GM03348 (cell line): Measurements from ENCODE around the gene GCA.

ENCODE experiments used
- DNase-seq: peaks from one replicate; pipeline ENCODE4 v3.0.0; 2012; ENCODE audit warnings: low spot score

GCA gene

DNA sequence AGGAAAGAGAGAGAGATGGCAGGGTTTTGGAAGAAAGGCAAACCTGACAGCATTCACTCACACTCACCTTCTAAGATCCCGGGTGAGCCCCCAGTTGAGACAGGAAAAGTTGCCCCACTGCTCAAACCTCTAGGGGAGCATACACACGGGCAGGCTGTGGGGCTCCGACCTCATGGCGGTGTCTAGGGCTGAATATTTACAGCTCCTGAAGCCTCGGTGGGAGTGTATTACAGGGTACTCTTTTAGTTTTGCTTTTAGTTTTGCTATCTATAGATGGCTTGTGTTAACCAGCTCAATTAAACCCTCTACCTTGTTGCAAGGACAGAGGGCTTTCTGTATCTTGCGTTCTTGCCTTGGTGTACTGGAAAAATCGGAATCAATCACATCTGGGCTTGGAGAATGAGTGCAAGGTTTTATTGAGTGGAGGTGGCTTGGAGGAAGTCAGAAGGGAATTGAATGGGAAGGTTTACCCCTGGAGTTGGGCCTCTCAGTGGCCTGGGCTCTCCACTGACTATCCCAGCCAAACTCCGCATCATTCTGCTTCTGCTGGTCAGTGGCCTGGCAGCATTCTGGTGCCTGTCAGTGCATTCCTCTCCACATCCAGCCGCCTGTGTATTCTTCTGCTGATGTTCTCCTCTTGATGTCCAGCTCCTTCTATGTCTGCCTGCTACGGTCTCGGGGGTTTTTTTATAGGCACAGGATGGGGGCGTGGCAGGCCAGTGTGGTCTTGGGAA, 15.3 kb upstream of the GCA start:
- DNase-seq: no peak

DNA sequence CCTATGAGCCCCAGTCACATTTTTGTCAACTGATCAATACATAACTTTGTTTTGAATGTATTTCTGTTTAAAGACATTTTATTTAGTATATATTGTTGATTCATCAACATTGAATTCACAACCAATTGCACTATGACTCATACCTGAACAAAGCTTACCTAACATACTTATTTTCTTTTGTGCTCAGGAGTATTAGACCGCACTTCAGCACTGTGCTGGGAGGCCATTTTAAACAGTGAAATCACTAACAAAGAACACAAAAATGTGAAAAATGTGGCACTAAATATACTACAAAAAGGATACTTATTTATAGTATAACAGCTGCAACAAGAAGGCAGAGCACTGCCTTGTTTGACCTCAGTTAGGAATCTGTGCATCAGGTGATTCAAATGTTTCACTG, 13.1 kb upstream of the GCA start:
- DNase-seq: no peak

DNA sequence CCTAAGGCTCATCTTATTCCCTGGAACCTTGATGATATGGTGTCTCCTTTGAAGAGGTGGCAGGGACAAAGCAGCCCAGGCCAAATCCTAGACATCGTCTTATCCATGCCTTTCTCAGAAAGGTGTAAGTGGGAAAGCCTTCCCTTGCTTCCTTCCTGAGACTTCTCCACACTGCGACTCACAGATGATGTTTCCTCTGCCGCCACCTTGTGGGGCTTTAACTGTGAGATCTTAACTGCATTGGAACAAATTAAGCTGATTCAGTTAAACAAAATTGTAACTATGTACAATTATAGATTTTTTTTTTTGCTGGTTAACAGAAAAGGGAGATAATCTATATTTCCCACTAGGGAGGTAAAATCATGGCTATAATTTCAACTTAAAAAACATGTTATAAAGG, 10.0 kb upstream of the GCA start:
- DNase-seq: peak; percentile 30

DNA sequence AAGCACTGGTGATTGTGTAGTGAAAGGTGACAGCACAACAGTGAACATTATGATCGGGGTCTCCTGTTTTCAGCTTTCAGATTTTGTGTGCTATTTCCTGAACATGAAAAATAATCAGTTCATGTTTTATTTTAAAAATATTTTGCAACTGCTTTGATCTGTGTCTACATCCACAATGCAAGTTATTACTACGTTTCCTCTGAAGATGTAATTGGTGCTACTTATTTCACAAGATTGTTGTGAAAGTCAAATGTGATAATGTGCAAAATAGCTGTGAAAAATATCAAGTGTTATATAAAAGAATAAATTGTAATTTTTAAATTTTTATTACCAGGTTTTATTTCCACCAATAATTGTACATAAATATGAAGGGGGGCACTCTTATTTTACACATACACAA, 6.1 kb upstream of the GCA start:
- DNase-seq: no peak

DNA sequence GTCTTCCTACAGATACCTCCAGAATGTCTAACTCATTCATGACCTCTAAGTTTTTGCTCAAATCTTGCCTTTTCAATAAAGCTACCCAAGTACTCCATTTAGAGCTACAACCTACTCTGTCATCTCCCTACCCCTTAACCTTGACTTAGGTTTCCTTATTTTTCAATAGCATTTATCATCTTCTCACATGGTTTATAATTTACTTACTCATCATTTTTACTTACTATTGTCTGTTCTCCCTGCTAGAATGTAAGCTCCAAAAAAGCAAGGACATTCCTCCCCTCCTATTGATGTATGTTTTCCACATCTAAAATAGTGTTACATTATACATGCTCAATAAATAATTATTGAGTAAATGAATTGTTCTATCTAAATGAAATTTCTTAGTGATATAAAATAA, 3.1 kb upstream of the GCA start:
- DNase-seq: no peak

DNA sequence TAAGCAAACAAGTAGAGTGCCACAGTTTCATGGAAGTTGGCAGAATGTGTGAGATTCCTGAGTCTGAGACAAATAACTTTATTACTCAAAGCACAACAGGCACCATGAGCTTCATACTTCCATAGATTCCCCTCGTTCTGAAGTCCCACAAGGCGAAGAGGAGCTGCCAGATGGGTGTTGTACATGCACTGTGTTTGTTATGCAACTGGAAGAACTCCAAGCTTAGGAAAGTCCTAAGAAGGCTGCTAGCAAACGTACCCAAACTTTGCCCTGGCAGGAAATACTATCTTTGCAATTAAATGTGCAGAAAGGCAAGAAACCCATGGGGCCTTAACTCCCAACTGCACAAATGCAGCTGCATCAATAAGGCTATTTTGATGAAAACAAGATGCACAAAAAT, 1.6 kb upstream of the GCA start:
- DNase-seq: no peak

DNA sequence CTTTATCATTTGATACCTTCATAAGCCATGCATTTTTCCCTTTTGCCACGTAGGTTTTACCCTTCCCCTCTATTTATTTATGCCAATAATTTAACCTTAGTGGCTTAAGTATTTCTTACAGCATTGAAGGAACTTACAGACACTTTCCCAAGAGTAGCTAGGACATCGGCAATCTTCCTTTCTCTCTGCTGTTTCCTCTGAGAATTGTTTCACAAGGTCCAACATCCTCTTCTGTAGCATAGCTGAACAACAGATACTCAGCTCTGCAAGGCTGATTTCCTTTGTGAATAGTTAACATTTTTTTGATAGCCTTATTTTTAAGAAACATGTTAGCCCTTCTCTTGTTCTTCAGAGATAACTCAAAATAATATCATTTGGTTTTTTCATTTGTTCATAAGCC, 1.1 kb upstream of the GCA start:
- DNase-seq: no peak

DNA sequence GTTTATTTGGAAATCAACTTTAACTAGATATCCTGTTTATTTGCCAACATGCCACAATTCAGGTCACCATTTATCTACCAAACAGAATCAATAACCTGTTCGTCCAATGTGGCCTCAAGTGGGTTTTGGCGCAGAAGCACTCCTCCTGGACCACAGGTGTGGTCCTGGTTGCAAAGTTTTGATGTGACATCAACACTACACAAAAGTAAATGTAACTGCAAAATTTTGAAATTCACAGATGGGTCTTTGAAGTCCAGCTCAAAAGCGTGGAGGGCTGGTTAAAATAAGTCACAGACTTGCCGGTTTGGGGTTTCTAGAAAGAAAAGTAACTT, 474 bp upstream of the GCA start:
- DNase-seq: no peak

DNA sequence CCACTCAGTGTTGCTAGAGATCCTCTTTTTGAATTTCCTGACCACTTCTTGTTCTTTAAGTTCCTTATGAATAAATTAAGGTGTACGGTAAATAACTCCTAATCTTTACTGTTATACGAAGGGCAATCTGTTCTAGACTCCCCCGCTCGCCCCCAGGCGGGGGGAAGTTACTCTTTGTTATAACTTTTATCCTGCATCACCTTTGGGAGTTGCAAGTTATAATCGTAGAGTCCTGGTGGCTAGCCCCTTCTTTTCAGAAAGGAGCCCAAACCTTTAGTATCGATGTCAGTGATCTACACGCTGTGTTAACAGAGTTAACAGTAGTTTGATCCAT, 652 bp downstream of the GCA start:
- DNase-seq: no peak

DNA sequence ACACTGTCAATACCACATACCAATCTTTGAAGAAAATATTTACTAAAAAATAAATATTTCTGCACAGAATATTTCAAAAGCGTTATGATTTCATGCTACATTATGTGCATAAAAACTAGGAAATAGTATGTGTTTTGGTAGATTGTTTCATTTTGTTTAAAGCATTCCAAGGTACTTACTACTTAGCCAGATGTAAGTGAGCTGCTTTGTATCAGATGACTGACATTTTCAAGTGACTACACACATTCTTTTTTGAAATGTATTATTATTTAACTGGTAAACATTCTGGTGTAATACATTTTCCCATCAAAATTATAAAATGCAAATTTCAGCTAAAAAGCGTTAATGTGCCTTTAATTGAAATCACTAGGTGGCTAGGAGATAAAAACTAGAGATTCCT, 21.5 kb downstream of the GCA start:
- DNase-seq: no peak

DNA sequence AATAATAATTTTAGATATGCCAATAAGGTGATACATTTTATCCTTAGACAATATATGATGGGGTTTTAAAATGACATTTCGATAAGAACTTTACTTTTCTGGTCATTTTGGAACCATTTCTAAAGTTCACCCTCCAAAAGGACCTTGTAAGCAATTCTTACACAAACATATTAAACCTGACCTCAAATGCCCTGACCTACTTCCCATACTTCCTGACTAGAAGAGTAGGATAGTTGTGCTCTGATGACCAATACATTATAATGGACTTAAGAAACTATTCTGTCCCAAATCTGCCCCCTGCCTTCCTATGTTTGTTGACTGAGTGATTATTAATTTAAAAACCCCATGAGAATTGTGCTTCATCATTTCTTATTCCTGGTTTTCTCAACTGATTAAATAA, 24.6 kb downstream of the GCA start:
- no peak for DNase-seq

DNA sequence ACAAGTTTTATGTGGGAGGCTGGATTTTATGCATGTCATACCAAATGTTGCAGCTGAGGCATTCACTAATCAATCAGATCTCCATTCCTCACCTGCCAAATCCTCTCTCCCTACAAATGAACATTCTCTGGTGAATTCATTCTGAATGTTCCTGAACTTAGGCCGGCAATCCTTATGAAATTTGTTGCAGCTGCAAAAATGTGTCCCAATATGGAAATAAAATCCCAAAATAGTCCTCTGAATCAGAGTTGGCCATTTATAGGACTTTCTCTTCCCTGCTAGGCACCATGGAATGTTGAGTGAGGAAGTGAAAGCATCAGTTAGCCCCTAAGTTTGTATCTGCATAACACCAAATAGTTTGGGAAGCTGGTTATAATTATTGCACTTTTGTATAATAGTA, 25.6 kb downstream of the GCA start:
- no peak for DNase-seq

DNA sequence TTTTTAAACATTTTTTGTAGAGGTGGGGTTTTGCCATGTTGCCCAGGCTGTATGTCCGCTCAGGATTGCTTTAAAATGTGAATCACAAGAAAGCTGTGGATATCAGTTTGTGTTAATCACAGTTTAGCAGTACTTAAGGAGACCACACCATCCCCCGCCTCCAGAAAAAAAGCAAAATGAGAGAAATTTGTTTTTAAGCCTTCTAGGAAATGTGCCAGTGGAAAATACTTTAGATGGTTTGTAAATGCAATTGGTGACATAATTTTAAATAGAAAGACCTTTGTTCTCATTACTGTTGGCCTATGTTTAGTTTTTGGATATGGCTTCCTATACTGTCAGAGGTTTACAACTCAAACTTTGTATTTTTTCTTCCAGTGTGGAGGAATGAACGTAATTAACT, 27.0 kb downstream of the GCA start:
- DNase-seq: no peak

DNA sequence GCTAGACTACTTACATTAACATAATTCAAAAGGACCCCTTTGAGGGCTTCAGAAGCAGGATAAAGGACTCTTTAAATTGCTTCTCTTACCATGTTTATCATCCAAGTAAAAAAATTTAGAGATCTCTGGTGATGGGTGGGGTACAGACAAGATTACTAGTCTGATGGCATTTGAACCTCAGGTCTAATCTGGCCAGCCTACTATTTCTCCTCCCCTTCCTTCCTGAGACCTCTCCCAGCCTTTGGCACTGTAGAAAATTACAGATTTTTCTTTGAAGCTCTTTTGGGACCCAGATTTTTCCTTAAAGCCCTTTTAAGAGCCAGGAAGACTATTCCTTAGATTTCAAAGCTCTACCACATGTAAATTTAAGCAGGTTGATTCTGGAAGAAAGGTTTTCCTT, 28.9 kb downstream of the GCA start:
- DNase-seq: no peak

DNA sequence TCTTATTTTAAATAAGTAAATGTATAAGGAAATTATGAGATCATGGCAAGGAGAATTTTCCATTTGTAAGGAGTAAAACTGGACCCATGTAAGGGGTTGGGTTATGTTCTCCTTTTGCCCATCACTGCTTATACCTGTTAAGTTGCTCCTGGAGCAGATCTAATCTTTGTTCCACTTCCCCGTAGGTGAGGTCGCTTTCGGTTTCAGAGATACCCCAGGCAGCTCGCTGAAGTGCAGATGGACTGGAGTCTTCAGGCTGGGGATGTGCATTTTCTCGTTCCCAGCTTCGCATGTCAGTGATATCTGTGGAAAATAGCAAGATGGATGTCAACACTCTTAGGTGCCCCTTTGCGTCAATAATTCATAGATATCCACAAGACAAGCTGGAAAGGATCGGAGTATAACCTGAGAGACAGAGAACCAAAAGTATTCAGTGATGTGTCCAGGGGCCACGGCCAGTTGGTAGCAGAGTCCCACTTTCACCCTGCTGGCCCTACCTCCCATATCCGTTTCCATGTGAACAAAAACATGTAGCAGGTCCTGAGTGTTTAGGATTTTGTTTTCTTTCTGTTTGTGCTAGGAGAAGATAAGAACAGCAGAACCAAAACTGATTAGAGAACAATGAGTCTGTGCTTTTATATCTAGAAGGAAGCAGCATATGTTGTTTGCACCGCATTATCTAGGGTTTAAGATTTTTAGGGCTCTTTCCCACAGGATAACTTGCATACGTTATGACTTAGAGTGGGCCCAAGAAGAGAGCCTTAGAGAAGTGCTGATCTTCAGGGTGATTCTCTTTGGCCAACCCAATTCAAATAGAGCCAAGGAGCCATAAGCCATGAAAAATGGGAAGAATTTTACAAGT, 36.0 kb downstream of the GCA start:
- no peak for DNase-seq

DNA sequence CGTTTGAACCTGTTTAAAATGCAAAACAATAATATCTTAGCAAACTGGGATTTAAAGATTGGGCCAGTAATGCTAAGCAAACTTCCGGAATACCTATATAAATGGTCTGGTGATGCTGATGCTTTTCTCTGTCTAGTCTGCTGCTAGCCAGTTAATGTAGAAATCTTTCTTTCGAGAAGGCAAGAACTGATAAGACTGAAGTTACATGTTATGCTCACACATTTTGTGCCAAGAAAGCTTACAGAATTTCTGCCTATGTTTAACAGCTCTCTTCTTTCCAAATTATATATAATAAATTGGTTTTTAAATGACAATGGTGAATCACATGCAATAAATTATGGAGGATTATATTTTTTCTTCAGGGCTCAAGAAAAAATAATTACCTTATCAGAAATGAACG, 37.9 kb downstream of the GCA start:
- DNase-seq: no peak

DNA sequence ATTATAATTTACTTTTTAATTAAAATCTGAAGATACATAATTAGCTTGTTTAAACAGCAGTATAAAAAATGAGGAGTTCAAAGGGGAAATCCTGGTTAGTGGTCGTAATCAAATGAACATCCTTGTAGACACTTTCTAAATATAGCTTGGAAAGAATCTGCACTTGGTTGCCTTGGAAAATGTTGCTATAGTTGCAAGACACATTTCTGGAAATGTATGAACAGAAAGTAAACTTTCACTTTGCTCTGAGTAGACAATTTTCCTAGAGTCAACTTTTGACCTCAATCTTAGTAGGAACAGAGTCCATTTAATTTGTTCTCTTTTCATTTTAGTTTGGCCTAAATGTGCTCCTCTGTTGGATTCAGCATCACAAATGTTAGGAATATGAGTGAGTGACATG, 38.3 kb downstream of the GCA start:
- DNase-seq: no peak

DNA sequence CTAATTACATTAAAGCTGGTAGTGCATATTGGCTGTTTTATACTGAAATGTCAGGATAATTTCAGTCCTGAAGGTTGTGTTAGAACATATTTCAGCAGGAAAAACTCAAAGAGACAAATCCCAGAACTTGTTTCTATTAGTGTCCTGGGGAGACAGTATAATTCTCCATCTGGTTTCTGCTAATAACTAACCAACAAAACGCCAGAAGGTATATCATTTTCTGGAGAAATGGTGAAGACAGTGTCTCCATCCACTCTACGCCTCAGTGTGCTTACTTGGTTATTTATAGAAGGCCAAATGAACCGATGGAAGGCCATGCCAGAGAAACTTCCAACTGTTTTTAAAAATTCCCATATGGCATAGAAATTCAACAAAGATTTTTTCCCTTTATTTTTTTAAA, 41.6 kb downstream of the GCA start:
- DNase-seq: no peak

DNA sequence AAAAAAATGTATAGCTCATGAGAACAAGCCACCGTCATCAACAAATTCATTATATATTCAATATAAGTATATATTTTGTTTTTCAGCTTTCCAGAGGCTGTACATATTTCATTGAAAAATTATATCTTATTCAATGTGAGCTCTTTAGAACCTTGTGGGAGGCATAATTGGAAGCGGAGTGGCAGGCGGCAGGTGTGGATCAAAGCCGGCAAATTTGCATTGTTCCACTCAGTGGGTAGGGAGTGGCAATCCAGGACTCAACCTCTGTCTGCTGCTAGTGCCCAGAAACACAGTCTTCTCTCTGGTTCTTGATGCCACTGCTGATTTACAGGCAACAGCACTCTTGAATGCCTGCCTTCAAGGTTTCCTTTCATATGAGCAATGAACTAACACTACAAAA, 46.9 kb downstream of the GCA start:
- DNase-seq: no peak

DNA sequence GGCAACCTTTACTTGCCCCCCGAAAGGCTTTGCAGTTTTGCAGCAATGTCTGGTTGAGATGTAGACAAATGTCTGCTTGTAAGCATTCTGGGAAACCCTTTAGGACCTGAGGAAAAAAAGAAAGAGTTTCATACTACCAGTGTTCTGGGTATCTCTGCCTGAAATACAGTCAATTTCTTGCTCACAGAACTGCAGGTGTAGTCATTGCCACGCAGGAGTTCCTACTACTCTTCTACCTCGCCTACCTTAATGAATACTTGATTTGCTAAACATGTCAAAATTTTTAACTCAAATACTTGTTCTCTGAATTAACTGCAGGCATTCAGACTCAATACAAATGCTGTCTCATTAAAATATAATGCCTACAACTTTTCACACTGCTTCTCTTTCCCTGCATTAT, 56.4 kb downstream of the GCA start:
- DNase-seq: no peak

DNA sequence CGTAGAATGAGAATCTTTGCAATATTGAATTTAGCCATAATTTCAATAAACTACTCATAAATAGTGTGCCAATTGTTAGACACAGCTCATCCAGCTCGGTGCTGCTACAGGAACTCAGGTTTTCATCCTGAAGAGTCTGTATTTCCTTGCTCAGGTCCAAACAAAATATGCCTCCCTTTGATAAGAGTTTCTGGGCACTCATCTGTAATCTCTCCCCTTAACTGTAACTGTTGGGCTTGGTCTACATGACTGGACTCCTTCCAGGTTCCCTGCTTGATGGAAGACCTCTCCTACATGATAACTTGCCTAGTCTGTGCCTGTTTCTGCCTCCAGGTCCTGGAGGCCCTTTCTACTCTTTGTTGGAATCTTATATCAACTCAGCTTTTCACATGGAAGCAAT, 57.9 kb downstream of the GCA start:
- DNase-seq: no peak

DNA sequence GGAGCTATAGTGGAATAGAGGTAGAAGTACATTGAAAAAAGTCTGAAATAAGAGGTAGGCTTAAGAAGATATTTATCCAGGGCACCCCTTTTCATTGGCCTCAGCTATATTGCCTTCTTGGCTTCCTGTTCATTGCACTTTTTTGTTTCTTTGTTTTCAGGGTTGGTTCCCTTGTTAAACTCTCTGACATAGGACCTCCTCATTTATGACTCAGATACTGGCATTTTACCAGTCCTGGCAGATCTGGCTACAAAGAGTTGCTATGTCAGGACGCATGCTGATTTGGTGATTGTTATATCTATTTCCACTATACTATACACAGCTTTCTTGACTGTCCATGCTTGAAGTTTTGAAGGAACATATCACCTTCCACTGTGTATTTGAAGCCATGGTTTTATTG, 60.0 kb downstream of the GCA start:
- peak; percentile 2 for DNase-seq
